WERI-Rb-1 (cell line): ENCODE data around the gene TBC1D1.

Experiments used
- DNase-seq: peaks from one replicate; pipeline ENCODE4 v3.0.0-alpha.2; 2020
- H3K27ac ChIP-seq: fragments of 250-450 bp; sonication (Bioruptor Pico); 2 replicates; pipeline ENCODE4 v1.5.1; 2020; ENCODE audit warnings: mild to moderate bottlenecking, moderate library complexity
- H3K27me3 ChIP-seq: fragments of 250-450 bp; sonication (Bioruptor Pico); 2 replicates; pipeline ENCODE4 v1.5.1; 2021; ENCODE audit warnings: mild to moderate bottlenecking, low read depth, moderate library complexity; ENCODE audit not compliant: insufficient read depth, severe bottlenecking
- H3K36me3 ChIP-seq: fragments of 250-450 bp; sonication (Bioruptor Pico); 2 replicates; pipeline ENCODE4 v1.5.1; 2020; ENCODE audit warnings: mild to moderate bottlenecking, moderate library complexity
- H3K4me3 ChIP-seq: 2 replicates; pipeline ENCODE4 v1.5.1; 2011; ENCODE audit warnings: low read depth, mild to moderate bottlenecking, control low read depth, low read length
- H3K9me3 ChIP-seq: fragments of 250-450 bp; sonication (Bioruptor Pico); 2 replicates; pipeline ENCODE4 v1.5.1; 2021; ENCODE audit warnings: mild to moderate bottlenecking, moderate library complexity; ENCODE audit not compliant: severe bottlenecking
- CTCF ChIP-seq: IDR thresholded peaks from 2 replicates; pipeline ENCODE4 v1.5.1; 2011; ENCODE audit warnings: low read depth, mild to moderate bottlenecking, control low read depth, inconsistent platforms, low read length

Gene TBC1D1

GRCh38 chr4:37858872-37859271 is 32.0 kb upstream of the TBC1D1 start:
- no peak overlapping the region for H3K27ac ChIP-seq
- no peak for DNase-seq
- no peaks in the 10 kb centered on the region for H3K27me3 ChIP-seq
- H3K36me3 ChIP-seq: peaks cover 35% of the 10 kb centered on the region
- TF ChIP-seq CTCF: no peak
- no peaks in the 10 kb centered on the region for H3K9me3 ChIP-seq
- no peak overlapping the region for H3K4me3 ChIP-seq

GRCh38 chr4:37860266-37860665 is 30.6 kb upstream of the TBC1D1 start:
- Histone ChIP-seq H3K9me3 (no peaks in the 10 kb centered on the region), H3K36me3 (peaks cover 33% of the 10 kb centered on the region), H3K27me3 (no peaks in the 10 kb centered on the region), H3K27ac (no peak overlapping the region), H3K4me3 (no peak overlapping the region)
- TF ChIP-seq CTCF: no peak
- DNase-seq: no peak

GRCh38 chr4:37862961-37863360 is 27.9 kb upstream of the TBC1D1 start:
- H3K27ac ChIP-seq: no peak overlapping the region
- no peak for TF ChIP-seq CTCF
- H3K9me3 ChIP-seq: no peaks in the 10 kb centered on the region
- H3K4me3 ChIP-seq: no peak overlapping the region
- DNase-seq: no peak
- H3K27me3 ChIP-seq: no peaks in the 10 kb centered on the region
- peaks cover 27% of the 10 kb centered on the region for H3K36me3 ChIP-seq

GRCh38 chr4:37864786-37865185 is 26.1 kb upstream of the TBC1D1 start:
- H3K27me3 ChIP-seq: no peaks in the 10 kb centered on the region
- peaks cover 22% of the 10 kb centered on the region for H3K36me3 ChIP-seq
- no peak for TF ChIP-seq CTCF
- no peak overlapping the region for H3K4me3 ChIP-seq
- DNase-seq: no peak
- H3K27ac ChIP-seq: no peak overlapping the region
- no peaks in the 10 kb centered on the region for H3K9me3 ChIP-seq

- DNase-seq: no peak
- Histone ChIP-seq H3K9me3 (no peaks in the 10 kb centered on the region), H3K4me3 (no peak overlapping the region), H3K36me3 (peaks cover 21% of the 10 kb centered on the region), H3K27me3 (no peaks in the 10 kb centered on the region), H3K27ac (no peak overlapping the region)
- TF ChIP-seq CTCF: no peak
Measured at GRCh38 chr4:37865450-37865849, 25.4 kb upstream of the TBC1D1 start.

- H3K27ac ChIP-seq: no peak overlapping the region
- TF ChIP-seq CTCF: no peak
- peaks cover 6% of the 10 kb centered on the region for H3K36me3 ChIP-seq
- no peaks in the 10 kb centered on the region for H3K9me3 ChIP-seq
- H3K27me3 ChIP-seq: no peaks in the 10 kb centered on the region
- DNase-seq: no peak
- no peak overlapping the region for H3K4me3 ChIP-seq
Measured at GRCh38 chr4:37867102-37867501, 23.8 kb upstream of the TBC1D1 start.
